Measurements from ENCODE around the gene TADA2B.
A peak's percentile ranks its signal among the peaks of the same experiment; 100 is the strongest.

Gene TADA2B

GRCh38 chr4:7043284-7044136 is at the start of gene TADA2B:
Gene TADA2B, plus strand, starts transcription at chr4:7043372. Its CDS starts 208 bp downstream, at chr4:7043580.
- DNase-seq, result peak; percentile 25

GRCh38 chr4:6996481-6996880 is 46.7 kb upstream of the TADA2B start:
- DNase-seq, result no peak

GRCh38 chr4:6999172-7000086 is 43.7 kb upstream of the TADA2B start:
- DNase-seq, result no peak

- no peak for DNase-seq
Observed at GRCh38 chr4:7000421-7001176, 42.6 kb upstream of the TADA2B start.

- DNase-seq, result no peak
Observed at GRCh38 chr4:7001271-7001670, 41.9 kb upstream of the TADA2B start.

GRCh38 chr4:7002336-7002735 is 40.8 kb upstream of the TADA2B start:
- DNase-seq, result no peak

GRCh38 chr4:7003176-7003878 is 39.8 kb upstream of the TADA2B start:
- DNase-seq, result no peak

GRCh38 chr4:7003879-7004240 is 39.3 kb upstream of the TADA2B start:
- DNase-seq, result no peak

- no peak for DNase-seq
Observed at GRCh38 chr4:7004331-7004730, 38.8 kb upstream of the TADA2B start.

- no peak for DNase-seq
Observed at GRCh38 chr4:7005571-7005970, 37.6 kb upstream of the TADA2B start.

- no peak for DNase-seq
Observed at GRCh38 chr4:7006411-7006810, 36.8 kb upstream of the TADA2B start.

GRCh38 chr4:7007142-7007907 is 35.8 kb upstream of the TADA2B start:
- no peak for DNase-seq

GRCh38 chr4:7007944-7008343 is 35.2 kb upstream of the TADA2B start:
- no peak for DNase-seq

- DNase-seq, result no peak
Observed at GRCh38 chr4:7009564-7009963, 33.6 kb upstream of the TADA2B start.

- DNase-seq, result no peak
Observed at GRCh38 chr4:7013175-7013574, 30.0 kb upstream of the TADA2B start.

GRCh38 chr4:7014815-7015214 is 28.4 kb upstream of the TADA2B start:
- no peak for DNase-seq

- no peak for DNase-seq
Observed at GRCh38 chr4:7015383-7016035, 27.7 kb upstream of the TADA2B start.

GRCh38 chr4:7016086-7016485 is 27.1 kb upstream of the TADA2B start:
- DNase-seq, result no peak

- no peak for DNase-seq
Observed at GRCh38 chr4:7016512-7016911, 26.7 kb upstream of the TADA2B start.

- DNase-seq, result no peak
Observed at GRCh38 chr4:7017446-7018048, 25.6 kb upstream of the TADA2B start.

- DNase-seq, result no peak
Observed at GRCh38 chr4:7018281-7018680, 24.9 kb upstream of the TADA2B start.
